Measurements from ENCODE around the gene STIMATE. TPM values are rescaled to one million over a fixed set of nuclear protein-coding genes. Genes with fewer than 3 reads are reported as not detected.

STIMATE gene
- total RNA-seq, 2 donors from 2014 or later = 7.2 to 20.5 TPM

DNA sequence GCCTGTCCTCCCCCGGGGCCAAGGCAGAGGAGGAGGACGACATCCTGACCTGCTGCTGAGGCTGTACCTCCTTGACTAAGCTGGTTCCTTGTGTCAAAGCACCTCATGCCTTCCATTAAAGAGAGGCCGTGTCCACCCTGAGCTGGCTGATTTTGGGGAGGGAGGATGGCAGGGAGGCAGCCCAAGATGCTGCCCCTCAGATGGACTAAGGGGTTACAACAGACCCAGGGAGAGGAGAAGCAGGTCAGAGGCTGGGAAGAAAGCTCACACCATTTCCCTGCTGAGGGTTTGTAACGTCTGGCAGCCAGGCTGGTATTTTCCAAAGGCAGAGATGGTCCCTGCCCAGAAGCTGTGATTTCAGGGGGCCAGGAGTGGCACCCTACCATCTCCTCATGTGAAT, 105.4 kb downstream of the STIMATE start:
- TF ChIP-seq POLR2AphosphoS5 (IDR thresholded peaks at IDR 0.05) (no peak), POLR2A (IDR thresholded peaks at IDR 0.05) (no peak), CTCF (IDR thresholded peaks at IDR 0.05) (no peak)
- 88% methylated on average over 4 of the region's 4 CpGs for WGBS
- intact Hi-C loops (cut with DNase I) = no loop called here

GRCh38 chr3:52791366-52791765, 106.0 kb downstream of the STIMATE start:
- DNase-seq (ENCODE audit: low spot score) = no peak
- Histone ChIP-seq H3K27me3 (replicated peaks; ENCODE audit: insufficient read depth) (no peaks in the 10 kb centered on the region), H3K36me3 (no peaks in the 10 kb centered on the region), H3K4me3 (no peak overlapping the region), H3K9me3 (no peaks in the 10 kb centered on the region), H3K27ac (no peak overlapping the region), H3K4me1 (replicated peaks) (no peaks in the 10 kb centered on the region)
- intact Hi-C loops (cut with DNase I) = no loop called here
- no peak for TF ChIP-seq POLR2AphosphoS5 (IDR thresholded peaks at IDR 0.05)
- WGBS = 80% methylated on average over 12 of the region's 12 CpGs

More for the DNA sequence above, 105.4 kb downstream of the STIMATE start:
- DNase-seq (ENCODE audit: low spot score) = no peak
- Histone ChIP-seq H3K27ac (no peak overlapping the region), H3K36me3 (no peaks in the 10 kb centered on the region), H3K4me1 (replicated peaks) (no peaks in the 10 kb centered on the region), H3K9me3 (no peaks in the 10 kb centered on the region), H3K4me3 (no peak overlapping the region), H3K27me3 (replicated peaks; ENCODE audit: insufficient read depth) (no peaks in the 10 kb centered on the region)

GRCh38 chr3:52790741-52791140, 106.6 kb downstream of the STIMATE start:
- no peak for DNase-seq (ENCODE audit: low spot score)
- intact Hi-C loops (cut with DNase I) = no loop called here
- Histone ChIP-seq H3K27me3 (replicated peaks; ENCODE audit: insufficient read depth) (no peaks in the 10 kb centered on the region), H3K4me3 (no peak overlapping the region), H3K36me3 (no peaks in the 10 kb centered on the region), H3K9me3 (no peaks in the 10 kb centered on the region), H3K27ac (no peak overlapping the region), H3K4me1 (replicated peaks) (no peaks in the 10 kb centered on the region)
- 92% methylated on average over 13 of the region's 13 CpGs for WGBS
- TF ChIP-seq CTCF (IDR thresholded peaks at IDR 0.05) = no peak
- no peak for TF ChIP-seq POLR2A (IDR thresholded peaks at IDR 0.05)
- TF ChIP-seq POLR2AphosphoS5 (IDR thresholded peaks at IDR 0.05) = no peak

DNA sequence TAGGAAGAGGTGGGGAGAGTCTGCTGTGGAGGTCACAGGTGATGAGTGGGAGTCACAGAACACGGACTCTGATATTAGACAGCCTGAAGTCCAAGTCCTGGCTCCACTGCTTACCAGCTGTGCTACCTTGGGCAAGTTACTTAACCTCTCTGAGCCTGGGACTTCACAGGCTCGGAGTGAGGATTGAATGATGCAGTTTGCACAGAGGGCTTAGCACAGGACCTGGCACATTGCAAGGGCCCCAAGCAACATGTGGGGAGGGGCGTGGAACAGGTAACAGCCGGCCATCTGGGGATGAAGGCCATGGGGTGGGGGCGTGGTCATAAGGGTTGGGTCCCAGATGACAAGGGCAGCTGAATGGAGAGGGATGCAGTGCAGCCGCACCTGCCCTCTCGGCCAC, 107.0 kb downstream of the STIMATE start:
- DNase-seq (ENCODE audit: low spot score) = no peak
- TF ChIP-seq CTCF (IDR thresholded peaks at IDR 0.05) = no peak

GRCh38 chr3:52789746-52790040, 107.7 kb downstream of the STIMATE start:
- H3K4me3 ChIP-seq = no peak overlapping the region
- no peak overlapping the region for H3K27ac ChIP-seq
- no peaks in the 10 kb centered on the region for H3K36me3 ChIP-seq
- no peaks in the 10 kb centered on the region for H3K27me3 ChIP-seq (replicated peaks; ENCODE audit: insufficient read depth)
- H3K4me1 ChIP-seq (replicated peaks) = no peaks in the 10 kb centered on the region
- intact Hi-C loops (cut with DNase I) = no loop called here
- WGBS = 74% methylated on average over 5 of the region's 6 CpGs
- H3K9me3 ChIP-seq = no peaks in the 10 kb centered on the region
- TF ChIP-seq POLR2A (IDR thresholded peaks at IDR 0.05) (no peak), POLR2AphosphoS5 (IDR thresholded peaks at IDR 0.05) (no peak), CTCF (IDR thresholded peaks at IDR 0.05) (no peak)
- DNase-seq (ENCODE audit: low spot score) = no peak

More for the DNA sequence above, 107.0 kb downstream of the STIMATE start:
- intact Hi-C loops (cut with DNase I) = no loop called here
- H3K27ac ChIP-seq = no peak overlapping the region
- no peaks in the 10 kb centered on the region for H3K27me3 ChIP-seq (replicated peaks; ENCODE audit: insufficient read depth)
- no peak overlapping the region for H3K4me3 ChIP-seq
- no peaks in the 10 kb centered on the region for H3K4me1 ChIP-seq (replicated peaks)
- 86% methylated on average over 7 of the region's 7 CpGs for WGBS
- H3K9me3 ChIP-seq = no peaks in the 10 kb centered on the region
- H3K36me3 ChIP-seq = no peaks in the 10 kb centered on the region

All from prostate gland (tissue), 2 donors.